Vagina (tissue), 2 donors: Measurements from ENCODE around the gene ADAMTSL1.

Experiments used
- POLR2A ChIP-seq, 2 donors: fragments of 450-650 bp; IDR thresholded peaks; one replicate each; pipeline ENCODE4 v1.6.1; 2017; ENCODE audit warnings: antibody characterized with exemption in 2 of 2, mild to moderate bottlenecking in 2 of 2, moderate library complexity in 2 of 2
- POLR2AphosphoS5 ChIP-seq, 2 donors: sonication (generic); formaldehyde crosslinking; IDR thresholded peaks; one replicate each; pipeline ENCODE4 v1.9.0; 2017; ENCODE audit warnings: antibody characterized with exemption in 2 of 2, mild to moderate bottlenecking in 2 of 2, low read depth in 1 of 2; ENCODE audit not compliant: insufficient read depth in 1 of 2
- TF ChIP-seq, protein P1 (sequence below), 3 experiments: fragments of 450-650 bp in 2 of 3; fragments of 200-600 bp in 1 of 3; sonication (generic) in 1 of 3; IDR thresholded peaks; one replicate each; pipeline ENCODE4 v1.5.1; 2017 to 2019; ENCODE audit warnings: antibody characterized with exemption in 3 of 3, mild to moderate bottlenecking in 2 of 3, moderate library complexity in 2 of 3

DNA sequence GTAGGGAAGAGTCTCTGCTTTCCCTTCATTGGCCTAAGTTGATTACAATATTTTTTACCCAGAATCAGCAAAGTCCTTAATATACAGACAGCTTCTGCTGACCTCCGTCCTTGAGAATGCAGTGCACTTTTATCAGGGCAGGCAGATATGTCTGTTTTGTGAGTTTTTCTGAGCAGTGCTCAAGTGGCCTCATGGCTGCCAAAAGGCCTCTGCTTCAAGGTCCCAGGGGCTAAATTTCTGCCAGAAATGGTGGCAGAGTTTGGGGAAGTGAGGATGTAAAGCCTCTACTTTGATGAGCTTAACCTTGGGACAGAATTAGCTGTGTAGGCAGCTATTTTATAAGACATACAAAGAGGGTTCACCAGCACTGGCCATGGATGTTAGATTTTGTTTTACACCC, 275.8 kb downstream of the ADAMTSL1 start:
- TF ChIP-seq, protein P1, sequence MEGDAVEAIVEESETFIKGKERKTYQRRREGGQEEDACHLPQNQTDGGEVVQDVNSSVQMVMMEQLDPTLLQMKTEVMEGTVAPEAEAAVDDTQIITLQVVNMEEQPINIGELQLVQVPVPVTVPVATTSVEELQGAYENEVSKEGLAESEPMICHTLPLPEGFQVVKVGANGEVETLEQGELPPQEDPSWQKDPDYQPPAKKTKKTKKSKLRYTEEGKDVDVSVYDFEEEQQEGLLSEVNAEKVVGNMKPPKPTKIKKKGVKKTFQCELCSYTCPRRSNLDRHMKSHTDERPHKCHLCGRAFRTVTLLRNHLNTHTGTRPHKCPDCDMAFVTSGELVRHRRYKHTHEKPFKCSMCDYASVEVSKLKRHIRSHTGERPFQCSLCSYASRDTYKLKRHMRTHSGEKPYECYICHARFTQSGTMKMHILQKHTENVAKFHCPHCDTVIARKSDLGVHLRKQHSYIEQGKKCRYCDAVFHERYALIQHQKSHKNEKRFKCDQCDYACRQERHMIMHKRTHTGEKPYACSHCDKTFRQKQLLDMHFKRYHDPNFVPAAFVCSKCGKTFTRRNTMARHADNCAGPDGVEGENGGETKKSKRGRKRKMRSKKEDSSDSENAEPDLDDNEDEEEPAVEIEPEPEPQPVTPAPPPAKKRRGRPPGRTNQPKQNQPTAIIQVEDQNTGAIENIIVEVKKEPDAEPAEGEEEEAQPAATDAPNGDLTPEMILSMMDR (IDR thresholded peaks at IDR 0.05): no peak
- TF ChIP-seq POLR2A (IDR thresholded peaks at IDR 0.05) (no peak), POLR2AphosphoS5 (IDR thresholded peaks at IDR 0.05; ENCODE audit: insufficient read depth in 1 of 2, low read depth in 1 of 2) (no peak)
